ENCODE measurements around the gene TFCP2.

Gene TFCP2

GRCh38 chr12:51205350-51205749 is 32.4 kb upstream of the TFCP2 start:
- H3K9ac ChIP-seq (ENCODE audit: low read length) = no peak overlapping the region
- H3K9me3 ChIP-seq (ENCODE audit: insufficient read depth, low read length) = no peaks in the 10 kb centered on the region
- H3K36me3 ChIP-seq (replicated peaks; ENCODE audit: low read depth, low read length) = no peaks in the 10 kb centered on the region
- H3K27me3 ChIP-seq (ENCODE audit: low read depth, low read length) = no peaks in the 10 kb centered on the region
- TF ChIP-seq EZH2phosphoT487 (IDR thresholded peaks at IDR 0.05; ENCODE audit: low read depth) (no peak), CTCF (IDR thresholded peaks at IDR 0.05; ENCODE audit: low read depth, low read length) (no peak)
- H2AFZ ChIP-seq (ENCODE audit: low read depth, low read length) = no peak overlapping the region
- H3K79me2 ChIP-seq (ENCODE audit: low read length) = no peaks in the 10 kb centered on the region
- H3K27ac ChIP-seq (ENCODE audit: low read length) = no peak overlapping the region
- no peaks in the 10 kb centered on the region for H4K20me1 ChIP-seq (ENCODE audit: insufficient read depth, low read length)
- H3K4me2 ChIP-seq (ENCODE audit: low read length) = no peak overlapping the region
- H3K4me3 ChIP-seq (ENCODE audit: low read length) = no peak overlapping the region
- H3K4me1 ChIP-seq (ENCODE audit: low read length) = no peaks in the 10 kb centered on the region

- Histone ChIP-seq H4K20me1 (ENCODE audit: insufficient read depth, low read length) (no peaks in the 10 kb centered on the region), H3K79me2 (ENCODE audit: low read length) (no peaks in the 10 kb centered on the region), H3K4me1 (ENCODE audit: low read length) (no peaks in the 10 kb centered on the region), H3K36me3 (replicated peaks; ENCODE audit: low read depth, low read length) (no peaks in the 10 kb centered on the region), H3K4me3 (ENCODE audit: low read length) (no peak overlapping the region), H2AFZ (ENCODE audit: low read depth, low read length) (no peak overlapping the region), H3K27me3 (ENCODE audit: low read depth, low read length) (no peaks in the 10 kb centered on the region), H3K4me2 (ENCODE audit: low read length) (no peak overlapping the region), H3K9me3 (ENCODE audit: insufficient read depth, low read length) (no peaks in the 10 kb centered on the region), H3K9ac (ENCODE audit: low read length) (no peak overlapping the region), H3K27ac (ENCODE audit: low read length) (no peak overlapping the region)
- no peak for TF ChIP-seq EZH2phosphoT487 (IDR thresholded peaks at IDR 0.05; ENCODE audit: low read depth)
- TF ChIP-seq CTCF (IDR thresholded peaks at IDR 0.05; ENCODE audit: low read depth, low read length) = no peak
These were observed 29.8 kb upstream of the TFCP2 start for GRCh38 chr12:51202718-51203117.

DNA sequence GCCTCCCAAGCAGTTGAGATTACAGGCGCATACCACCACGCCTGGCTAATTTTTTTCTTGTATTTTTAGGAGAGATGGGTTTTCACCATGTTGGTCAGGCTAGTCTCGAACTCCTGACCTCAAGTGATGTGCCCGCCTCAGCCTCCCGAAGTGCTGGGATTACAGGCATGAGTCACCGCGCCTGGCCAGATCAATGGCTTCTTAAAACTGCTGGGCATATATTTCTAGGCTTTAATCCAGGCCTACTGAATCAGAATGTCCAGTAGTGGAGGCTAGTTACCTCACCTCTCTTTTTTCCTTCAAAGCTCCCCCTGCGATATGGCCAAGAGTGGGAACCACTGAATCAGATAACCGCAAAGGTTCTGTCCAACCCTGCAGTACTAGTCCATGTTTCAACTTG is 27.9 kb upstream of the TFCP2 start:
- Histone ChIP-seq H3K4me1 (ENCODE audit: low read length) (no peaks in the 10 kb centered on the region), H2AFZ (ENCODE audit: low read depth, low read length) (no peak overlapping the region), H3K79me2 (ENCODE audit: low read length) (no peaks in the 10 kb centered on the region), H4K20me1 (ENCODE audit: insufficient read depth, low read length) (no peaks in the 10 kb centered on the region), H3K9me3 (ENCODE audit: insufficient read depth, low read length) (no peaks in the 10 kb centered on the region), H3K27me3 (ENCODE audit: low read depth, low read length) (no peaks in the 10 kb centered on the region), H3K27ac (ENCODE audit: low read length) (no peak overlapping the region), H3K9ac (ENCODE audit: low read length) (no peak overlapping the region), H3K4me3 (ENCODE audit: low read length) (no peak overlapping the region), H3K4me2 (ENCODE audit: low read length) (no peak overlapping the region), H3K36me3 (replicated peaks; ENCODE audit: low read depth, low read length) (no peaks in the 10 kb centered on the region)
- TF ChIP-seq CTCF (IDR thresholded peaks at IDR 0.05; ENCODE audit: low read depth, low read length) = no peak
- no peak for TF ChIP-seq EZH2phosphoT487 (IDR thresholded peaks at IDR 0.05; ENCODE audit: low read depth)

- H3K4me2 ChIP-seq (ENCODE audit: low read length) = no peak overlapping the region
- no peak overlapping the region for H2AFZ ChIP-seq (ENCODE audit: low read depth, low read length)
- TF ChIP-seq CTCF (IDR thresholded peaks at IDR 0.05; ENCODE audit: low read depth, low read length) (no peak), EZH2phosphoT487 (IDR thresholded peaks at IDR 0.05; ENCODE audit: low read depth) (no peak)
- H4K20me1 ChIP-seq (ENCODE audit: insufficient read depth, low read length) = no peaks in the 10 kb centered on the region
- H3K27ac ChIP-seq (ENCODE audit: low read length) = no peak overlapping the region
- H3K36me3 ChIP-seq (replicated peaks; ENCODE audit: low read depth, low read length) = no peaks in the 10 kb centered on the region
- no peaks in the 10 kb centered on the region for H3K79me2 ChIP-seq (ENCODE audit: low read length)
- H3K4me3 ChIP-seq (ENCODE audit: low read length) = no peak overlapping the region
- H3K27me3 ChIP-seq (ENCODE audit: low read depth, low read length) = no peaks in the 10 kb centered on the region
- no peaks in the 10 kb centered on the region for H3K4me1 ChIP-seq (ENCODE audit: low read length)
- no peak overlapping the region for H3K9ac ChIP-seq (ENCODE audit: low read length)
- H3K9me3 ChIP-seq (ENCODE audit: insufficient read depth, low read length) = no peaks in the 10 kb centered on the region
These were observed 27.2 kb upstream of the TFCP2 start for GRCh38 chr12:51200156-51200555.
